Measurements from ENCODE around the gene ENPP6.
"Not testable (repeated sequence)": the region's sequence is repeated elsewhere in the genome, so short reads cannot be mapped to it uniquely, and the experiment has no call there.

The ENPP6 gene

DNA sequence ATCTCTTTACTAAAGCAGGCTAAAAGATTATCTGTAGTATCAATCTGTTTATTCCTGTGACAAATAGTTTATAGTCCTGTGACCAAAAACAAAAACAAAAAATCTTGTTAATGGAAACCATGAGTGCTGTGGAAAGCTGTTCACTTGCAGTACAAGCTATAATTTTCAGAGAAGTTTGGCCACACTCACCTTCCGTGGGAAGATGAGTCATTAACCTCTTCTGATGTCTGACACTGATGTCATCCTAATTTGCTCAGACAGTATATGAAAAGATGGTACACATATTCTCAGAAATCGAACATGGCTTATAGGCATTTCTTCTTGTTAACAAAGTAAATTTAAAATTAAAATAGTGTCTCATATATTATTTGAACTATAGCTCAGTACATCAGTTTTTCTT, 19.9 kb upstream of the ENPP6 start:
- in situ Hi-C loops (cut with HindIII; ENCODE audit: low sequenced_read_pairs): no loop called here

DNA sequence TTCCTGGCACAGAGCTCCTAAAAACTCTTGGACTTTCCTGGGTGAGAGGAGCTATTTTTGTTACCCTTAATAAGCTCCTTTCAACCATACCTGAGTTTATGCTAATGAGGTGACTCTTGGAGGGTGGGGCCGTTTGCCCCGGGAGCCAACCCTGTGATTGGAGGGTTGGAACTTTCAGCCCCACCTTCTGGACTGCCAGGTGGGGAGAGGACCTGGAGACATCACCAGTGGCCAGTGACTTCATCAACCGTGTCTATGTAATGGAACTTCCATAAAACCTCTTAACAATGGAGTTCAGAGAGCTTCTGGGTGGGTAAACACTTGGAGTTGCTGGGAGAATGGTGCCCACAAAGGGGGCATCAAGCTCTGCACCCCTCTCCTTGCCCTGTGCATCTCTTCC, 17.9 kb upstream of the ENPP6 start:
- in situ Hi-C loops (cut with HindIII; ENCODE audit: low sequenced_read_pairs): no loop called here

DNA sequence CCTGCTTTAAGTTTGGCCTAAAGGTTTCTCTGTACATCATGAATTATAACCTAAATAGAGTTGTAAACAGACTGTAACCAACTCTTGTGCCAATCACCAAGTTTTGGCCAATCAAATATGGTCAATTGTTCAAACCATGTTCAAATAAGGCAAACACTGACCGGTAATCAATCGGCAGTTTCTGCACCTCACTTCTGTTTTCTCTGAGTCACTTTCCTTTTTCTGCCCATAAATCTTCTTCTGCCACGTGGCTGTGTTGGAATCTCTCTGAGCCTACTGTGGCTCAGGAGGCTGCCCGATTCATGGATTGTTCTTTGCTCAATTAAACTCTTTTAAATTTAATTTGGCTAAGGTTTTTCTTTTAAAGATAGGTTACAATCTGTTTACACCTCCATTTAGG, 16.5 kb upstream of the ENPP6 start:
- in situ Hi-C loops (cut with HindIII; ENCODE audit: low sequenced_read_pairs): no loop called here

DNA sequence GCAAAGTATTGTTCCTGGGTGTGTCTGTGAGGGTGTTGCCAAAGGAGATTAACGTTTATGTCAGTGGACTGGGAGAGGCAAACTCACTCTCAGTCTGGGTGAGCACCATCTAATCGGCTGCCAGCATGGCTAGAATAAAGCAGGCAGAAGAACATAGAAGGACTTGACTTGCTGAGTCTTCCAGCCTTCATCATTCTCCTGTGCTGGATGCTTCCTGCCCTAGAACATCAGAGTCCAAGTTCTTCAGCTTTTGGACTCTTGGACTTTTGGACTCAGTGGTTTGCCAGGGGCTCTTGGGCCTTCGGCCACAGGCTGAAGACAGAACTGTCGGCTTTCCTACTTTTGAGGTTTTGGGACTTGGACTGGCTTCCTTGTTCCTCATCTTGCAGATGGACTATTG, 15.3 kb upstream of the ENPP6 start:
- in situ Hi-C loops (cut with HindIII; ENCODE audit: low sequenced_read_pairs): no loop called here

DNA sequence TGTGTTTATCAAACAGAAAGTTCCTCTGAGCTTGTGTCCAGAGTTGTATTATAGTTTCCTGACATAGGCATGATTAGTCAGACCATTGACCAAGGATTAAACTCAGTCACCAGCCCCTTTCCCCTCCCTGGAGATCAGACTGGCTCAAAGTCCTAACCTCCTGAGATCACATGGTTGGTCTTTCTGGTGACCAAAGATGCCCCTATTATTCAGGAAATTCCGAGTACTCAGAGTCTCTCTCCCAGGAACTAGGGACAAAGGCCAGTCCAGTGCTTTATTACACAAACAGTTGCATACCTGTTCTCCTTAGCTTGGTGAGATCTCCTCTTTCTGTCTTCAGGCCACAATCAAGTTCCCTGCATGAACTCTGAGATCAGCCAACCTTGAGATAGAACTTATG, 14.5 kb upstream of the ENPP6 start:
- in situ Hi-C loops (cut with HindIII; ENCODE audit: low sequenced_read_pairs): no loop called here

DNA sequence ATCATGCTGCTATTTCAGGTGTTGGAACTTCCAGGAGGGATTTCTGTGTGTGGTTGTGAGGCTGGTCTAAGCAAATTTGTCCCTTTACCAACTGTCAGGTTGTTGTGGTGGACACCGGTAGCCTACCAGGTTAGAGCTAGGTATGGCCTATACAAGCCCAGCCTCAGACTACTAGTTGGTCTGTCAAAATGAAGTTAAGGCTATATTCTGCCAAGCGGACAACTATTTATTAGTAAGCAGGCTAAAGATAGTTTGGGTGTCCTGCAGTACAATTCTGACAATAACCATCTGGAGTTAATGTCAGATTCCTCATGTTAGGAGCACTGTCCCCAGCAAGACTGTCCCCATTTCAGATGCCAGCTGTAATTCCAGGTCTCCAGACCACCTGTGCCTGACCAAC, 13.9 kb upstream of the ENPP6 start:
- in situ Hi-C loops (cut with HindIII; ENCODE audit: low sequenced_read_pairs): no loop called here

DNA sequence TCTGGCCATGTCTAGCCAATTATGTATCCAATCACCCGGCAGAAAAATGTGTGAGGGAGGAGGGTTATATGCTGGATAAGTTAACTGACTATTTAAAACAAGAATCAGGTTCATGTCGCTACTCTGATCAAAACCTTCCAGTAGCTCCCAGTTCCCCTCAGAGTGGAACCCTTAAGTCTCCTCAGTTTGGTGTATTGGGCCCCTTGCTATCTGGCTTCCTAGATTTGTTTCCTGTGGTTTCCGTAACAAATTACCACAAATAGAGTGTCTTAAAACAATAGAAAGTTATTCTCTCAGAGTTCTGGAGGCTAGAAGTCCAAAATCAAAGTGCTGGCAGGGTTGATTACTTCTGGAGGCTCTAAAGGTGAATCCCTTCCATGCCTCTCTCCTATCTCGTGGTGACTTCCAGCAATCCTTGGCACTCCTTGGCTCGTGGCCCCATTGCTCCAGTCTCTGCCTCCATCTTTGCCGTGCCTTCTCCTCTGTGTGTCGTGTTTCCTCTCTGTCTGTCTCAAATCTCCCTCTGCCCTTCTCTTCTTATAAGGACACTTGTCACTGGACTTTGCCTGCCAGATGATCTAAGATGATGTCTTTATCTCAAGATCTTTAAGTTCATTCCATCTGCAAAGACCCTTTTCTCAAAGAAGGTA, 10.5 kb upstream of the ENPP6 start:
- in situ Hi-C loops (cut with HindIII; ENCODE audit: low sequenced_read_pairs): no loop called here

DNA sequence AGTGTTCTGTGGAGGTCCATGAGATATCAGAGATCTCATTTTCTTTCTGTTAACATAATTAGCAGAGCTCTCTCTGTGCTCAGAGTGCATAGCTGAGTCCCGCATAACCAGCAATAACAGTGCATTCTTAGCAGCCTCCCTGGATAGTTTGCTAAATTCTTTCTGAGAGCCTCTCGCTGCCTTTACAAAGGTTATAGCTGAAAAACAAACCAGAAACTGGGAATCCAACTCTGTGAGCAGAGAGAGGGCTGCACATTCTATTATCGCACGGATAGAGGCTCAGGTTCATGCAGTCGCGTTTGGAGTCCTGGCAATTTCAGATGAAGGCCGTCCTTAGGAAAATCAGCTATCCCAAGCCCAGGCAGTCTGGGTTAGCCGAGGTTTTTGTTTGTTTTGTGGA, 1.2 kb downstream of the ENPP6 start:
- in situ Hi-C loops (cut with HindIII; ENCODE audit: low sequenced_read_pairs): no loop called here

DNA sequence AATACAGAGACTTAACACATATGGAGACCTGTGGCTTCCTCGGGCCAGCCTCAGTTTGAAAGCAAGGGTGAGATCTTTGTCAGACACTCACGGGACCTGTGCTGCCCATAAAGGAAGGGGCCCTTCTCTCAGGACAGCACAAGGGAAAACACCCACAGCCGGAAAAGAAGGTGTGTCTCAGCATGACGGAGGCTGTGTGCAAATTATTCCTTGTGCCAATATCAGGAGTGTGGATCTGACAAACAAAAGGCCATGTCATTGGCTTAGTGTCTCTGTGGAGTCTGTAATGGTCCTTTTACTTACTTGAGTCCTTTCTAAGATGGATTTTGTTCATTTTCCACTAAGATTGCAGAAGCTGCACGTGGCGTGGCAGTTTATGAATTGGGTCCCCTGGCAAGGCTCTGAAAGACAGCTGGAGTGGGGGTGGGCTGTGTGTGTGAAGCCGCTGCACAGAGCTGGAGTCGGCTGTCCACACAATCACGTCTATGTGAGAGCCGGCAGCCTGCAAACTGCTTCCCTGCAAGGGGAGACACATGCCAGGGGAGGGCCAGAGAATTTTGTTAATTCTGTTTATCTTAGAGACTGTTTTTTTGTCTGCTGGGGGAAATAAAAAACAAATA, 1.9 kb downstream of the ENPP6 start:
- in situ Hi-C loops (cut with HindIII; ENCODE audit: low sequenced_read_pairs): no loop called here

DNA sequence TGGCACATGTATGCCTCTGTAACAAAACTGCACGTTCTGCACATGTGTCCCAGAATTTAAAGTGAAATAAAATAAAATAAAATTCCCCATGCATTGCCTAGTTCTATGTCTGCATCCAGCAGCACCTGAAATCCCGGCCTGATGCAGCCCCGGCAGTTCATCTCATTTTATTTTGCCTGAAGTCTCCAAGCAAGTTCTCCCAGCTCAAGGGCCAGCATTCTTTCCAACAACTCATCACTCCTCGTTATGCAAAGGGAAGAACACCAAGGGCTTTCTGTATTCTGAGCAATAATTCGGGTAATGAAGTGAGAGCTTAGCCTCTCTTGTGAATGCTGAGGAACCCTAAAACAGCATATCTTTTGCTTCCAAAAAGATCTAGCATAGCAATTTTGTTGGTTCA, 2.7 kb downstream of the ENPP6 start:
- in situ Hi-C loops (cut with HindIII; ENCODE audit: low sequenced_read_pairs): no loop called here

DNA sequence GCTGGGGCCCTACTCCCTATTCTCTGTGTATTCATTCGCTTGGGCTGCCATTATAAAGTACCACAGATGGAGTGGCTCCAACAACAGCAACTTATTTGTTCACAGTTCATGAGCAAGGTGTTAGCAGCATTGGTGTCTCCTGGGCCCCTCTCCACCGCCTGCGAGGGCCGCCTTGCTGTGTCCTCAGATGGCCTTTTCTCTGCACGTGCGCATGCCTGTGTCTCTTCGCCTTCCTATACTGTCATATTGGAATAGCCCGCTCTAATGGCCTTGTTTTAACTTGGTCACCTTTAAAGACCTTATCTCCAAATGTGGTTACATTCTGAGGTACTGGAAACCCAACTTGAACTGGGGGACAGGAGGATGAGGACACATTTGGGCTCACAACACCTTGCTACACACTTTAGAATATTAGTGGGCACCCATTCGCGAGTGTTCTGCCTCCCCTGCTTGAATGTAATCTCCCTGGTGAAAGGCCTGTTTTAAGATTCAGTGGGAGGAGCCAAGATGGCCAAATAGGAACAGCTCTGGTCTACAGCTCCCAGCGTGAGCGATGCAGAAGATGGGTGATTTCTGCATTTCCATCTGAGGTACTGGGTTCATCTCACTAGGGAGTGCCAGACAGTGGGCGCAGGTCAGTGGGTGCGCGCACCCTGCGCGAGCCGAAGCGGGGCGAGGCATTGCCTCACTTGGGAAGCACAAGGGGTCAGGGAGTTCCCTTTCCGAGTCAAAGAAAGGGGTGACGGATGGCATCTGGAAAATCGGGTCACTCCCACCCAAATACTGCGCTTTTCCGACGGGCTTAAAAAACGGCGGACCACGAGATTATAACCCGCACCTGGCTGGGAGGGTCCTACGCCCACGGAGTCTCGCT, 9.7 kb downstream of the ENPP6 start:
- in situ Hi-C loops (cut with HindIII; ENCODE audit: low sequenced_read_pairs): not testable (repeated sequence)

DNA sequence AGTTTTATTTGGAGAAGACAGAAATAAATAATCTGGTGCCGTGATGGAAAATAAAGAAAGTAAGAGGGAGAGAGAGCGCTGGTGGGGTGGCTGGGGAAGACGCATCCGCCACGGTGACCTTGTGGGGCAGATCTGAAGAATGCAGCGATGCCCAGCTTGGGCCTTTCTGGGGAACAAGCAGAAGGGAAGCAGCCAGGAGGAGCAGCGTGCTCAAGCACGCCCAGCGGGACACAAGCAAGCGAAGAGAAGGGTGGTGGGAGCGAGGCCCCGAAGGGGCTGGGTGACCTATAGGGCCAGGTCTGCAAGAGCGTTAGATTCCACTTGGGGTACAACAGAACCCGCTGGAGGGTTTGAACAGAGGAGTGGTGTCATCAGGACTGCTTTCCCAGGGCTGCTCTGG, 12.4 kb downstream of the ENPP6 start:
- in situ Hi-C loops (cut with HindIII; ENCODE audit: low sequenced_read_pairs): no loop called here

DNA sequence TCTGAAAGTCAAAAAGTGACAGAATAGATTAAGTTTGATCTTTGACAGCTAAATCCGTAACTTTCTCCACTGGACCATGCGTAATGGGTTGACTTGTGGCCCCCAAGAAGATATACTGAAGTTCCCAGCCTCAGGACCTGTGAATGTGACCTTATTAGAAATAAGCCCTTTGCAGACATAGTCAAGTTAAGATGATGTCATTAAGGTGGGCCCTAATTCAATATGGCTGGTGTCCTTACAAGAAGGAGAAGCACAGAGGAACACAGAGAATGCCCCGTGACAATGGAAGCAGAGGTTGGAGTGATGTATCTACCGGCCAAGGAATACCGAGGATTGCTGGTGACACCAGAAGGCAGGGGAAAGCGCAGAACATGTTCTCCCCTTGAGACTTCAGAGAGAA, 14.4 kb downstream of the ENPP6 start:
- in situ Hi-C loops (cut with HindIII; ENCODE audit: low sequenced_read_pairs): no loop called here

DNA sequence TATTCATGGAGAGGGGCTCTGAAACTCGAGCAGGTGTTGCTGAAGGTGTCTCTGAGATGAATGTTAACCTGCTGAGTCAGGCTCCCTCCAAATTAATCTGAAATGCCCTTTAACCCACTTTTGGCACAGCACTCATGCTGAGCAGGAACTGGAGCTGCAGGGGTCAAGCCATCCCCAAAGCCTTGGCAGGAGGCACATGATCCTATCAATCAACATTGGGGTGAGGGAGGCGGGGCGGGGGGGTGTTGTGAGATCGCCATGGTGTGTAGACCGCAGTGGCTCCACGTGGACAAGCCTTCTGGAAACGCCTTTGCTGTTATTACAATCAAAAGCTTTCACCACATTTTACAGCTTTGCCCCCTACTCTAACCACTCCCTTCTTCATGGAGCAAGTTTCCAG, 16.5 kb downstream of the ENPP6 start:
- in situ Hi-C loops (cut with HindIII; ENCODE audit: low sequenced_read_pairs): no loop called here

DNA sequence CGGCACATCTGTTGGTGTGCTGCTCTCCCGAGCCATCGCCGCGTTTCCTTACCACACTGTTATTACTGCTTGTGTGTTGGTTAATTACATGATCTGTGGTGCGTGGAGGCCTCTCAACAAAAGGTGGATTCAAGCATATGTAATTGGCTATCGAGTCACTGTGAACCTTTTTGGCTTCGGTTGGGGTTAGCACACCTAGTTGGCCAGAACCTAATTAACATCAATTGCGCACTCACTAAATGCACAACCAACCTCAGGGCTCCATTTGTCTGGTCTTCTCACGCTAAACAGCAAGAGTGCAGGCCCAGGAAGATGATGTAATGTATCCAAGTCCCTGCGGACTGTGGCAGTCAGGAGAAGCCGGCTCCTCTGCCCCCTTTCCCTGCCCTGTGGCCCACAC, 17.4 kb downstream of the ENPP6 start:
- in situ Hi-C loops (cut with HindIII; ENCODE audit: low sequenced_read_pairs): no loop called here

DNA sequence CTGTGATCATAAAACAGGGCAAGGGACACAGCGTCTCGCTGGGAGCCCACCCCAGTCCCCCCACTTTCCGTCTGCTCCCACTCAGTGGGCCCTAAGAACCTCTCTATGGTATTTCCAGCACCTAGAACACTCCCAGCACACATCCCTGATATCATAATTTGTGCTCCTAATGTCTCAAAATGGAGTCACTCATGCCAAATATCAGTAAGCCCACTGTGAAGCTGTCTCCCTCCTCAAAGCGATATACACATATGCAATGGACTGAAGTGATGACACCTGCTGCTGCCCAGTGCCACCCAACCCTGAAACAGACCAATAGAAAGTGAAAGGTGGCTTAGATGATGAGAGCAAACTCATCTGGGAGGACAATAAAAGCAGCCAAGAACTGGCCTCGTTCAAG, 17.9 kb downstream of the ENPP6 start:
- in situ Hi-C loops (cut with HindIII; ENCODE audit: low sequenced_read_pairs): no loop called here

DNA sequence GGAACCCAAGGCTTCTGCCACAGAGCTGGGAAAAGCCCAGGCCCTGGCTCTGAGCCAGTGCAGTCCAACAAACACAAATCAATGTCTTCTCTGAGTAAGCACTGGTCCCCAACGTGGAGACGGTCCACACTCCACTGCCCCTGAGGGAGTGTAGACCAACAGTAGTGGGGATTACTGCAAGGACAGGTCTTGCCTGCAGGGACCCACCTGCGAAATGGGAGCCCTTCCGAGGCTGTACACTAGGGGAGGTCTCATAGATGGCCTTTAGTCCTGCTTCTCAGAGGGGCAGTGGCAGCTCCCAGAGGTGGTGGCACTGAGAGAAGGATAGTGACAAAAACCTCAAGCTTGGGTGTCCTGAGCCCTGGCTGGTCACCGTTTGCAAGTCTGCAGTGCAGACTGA, 19.5 kb downstream of the ENPP6 start:
- in situ Hi-C loops (cut with HindIII; ENCODE audit: low sequenced_read_pairs): no loop called here

DNA sequence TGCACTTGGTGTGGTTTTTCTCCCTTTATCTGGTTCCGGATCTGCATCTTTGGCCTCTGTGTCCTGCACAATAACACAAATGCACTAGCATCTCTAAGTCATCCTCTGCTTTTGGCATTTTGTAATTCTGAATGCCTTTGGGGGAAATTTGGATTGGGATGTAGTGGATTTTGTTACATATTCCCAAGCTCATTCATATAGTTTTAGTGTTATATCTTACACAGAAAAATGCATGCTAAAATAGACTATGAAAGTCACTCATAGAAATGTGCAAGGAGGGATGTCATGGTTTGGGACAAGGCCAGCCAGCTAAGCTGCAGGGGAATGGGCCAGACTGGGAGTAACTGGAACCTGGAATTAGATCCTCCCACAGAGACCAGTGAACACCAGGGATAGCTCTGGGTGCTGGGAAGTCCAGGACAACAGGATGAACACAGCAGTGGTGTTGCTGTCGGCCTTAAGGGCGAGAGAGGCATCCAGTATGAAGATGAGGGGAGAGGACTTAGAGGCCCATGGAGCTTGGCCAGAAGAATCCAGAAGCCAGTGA, 20.1 kb downstream of the ENPP6 start:
- in situ Hi-C loops (cut with HindIII; ENCODE audit: low sequenced_read_pairs): no loop called here

DNA sequence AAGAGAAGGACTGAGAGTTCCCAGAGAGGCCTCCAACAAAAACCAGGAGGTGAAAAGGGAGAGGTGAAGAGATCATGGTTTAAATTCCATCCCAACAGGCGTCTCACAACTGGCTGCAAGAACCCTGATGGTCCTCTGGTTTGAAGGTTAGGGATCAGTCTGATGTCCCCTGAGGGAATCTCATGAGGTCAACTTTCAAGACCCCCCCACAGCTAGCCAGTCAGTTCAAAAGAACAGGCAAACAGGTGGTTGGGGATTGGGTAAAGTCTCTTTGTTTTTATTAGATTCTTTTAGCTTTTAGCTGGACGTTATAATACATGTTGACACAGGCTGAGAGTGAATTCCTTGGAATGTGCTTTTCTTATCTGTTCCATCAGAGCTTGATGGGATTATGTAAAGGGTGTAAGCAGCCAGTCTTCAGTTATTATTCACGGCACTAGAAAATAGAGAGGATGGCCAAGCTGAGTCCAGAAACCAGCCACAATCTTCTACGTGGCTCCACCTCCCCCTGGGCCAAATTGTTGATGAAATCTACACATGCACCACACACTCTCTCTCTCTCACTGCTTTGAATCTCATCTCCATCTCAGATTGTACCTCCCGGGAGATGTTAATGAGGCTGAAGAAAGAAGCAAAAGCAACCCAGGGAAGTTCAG, 20.8 kb downstream of the ENPP6 start:
- in situ Hi-C loops (cut with HindIII; ENCODE audit: low sequenced_read_pairs): no loop called here

DNA sequence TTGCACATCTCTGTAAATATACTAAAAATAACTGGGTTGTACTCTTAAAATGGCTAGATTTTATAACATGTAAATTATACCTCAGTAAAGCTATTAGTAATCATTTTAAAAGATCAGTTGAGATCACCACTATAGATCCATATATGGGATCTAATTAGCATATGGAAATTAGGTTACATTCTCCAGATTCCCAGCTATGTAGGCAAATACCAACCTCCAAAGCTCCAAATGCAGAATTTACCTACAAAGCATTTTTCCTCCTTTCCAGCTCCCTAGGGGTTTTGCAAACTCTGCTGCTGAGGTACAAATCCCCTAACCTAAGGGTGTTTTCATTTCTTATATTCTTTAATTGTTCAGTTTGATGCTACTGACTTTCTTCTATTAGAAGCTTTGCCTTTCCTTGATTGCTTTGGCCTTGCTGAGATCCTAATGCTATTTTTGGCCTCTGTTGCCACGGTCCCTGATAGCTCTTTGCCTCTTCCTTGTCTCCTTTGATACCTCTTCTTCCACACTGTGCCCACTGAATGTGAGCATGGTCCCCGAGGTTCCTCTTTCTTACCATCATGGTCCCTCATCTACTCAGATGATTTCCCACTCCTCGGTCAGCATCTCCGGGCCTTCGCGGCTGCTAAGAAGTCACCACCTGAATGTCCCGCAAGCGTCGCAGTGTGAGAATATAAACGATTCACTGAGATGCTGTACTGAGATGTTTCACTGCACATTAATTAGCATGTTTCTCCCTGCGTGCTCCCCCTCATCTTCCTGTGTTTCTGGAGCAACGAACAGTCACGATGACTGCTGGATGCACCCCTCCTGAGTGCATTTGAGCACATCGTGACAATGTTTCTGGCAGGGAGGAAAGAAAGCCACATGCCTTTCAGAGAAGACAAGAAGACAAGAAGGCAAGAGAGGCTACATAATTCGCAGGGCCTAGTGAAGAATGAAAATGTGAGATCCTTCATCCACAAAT, 23.8 kb downstream of the ENPP6 start:
- in situ Hi-C loops (cut with HindIII; ENCODE audit: low sequenced_read_pairs): no loop called here

Data from DLD1 (cell line).